GM23338 (cell line): ENCODE data around the gene ST3GAL2. TPM values are rescaled to one million over a fixed set of nuclear protein-coding genes. Genes with fewer than 3 reads are reported as not detected.

ENCODE experiments used
- ATAC-seq: fragments of 200-7000 bp; cut with Tn5 transposase; 3 replicates; pipeline ENCODE4 v1.9.1; 2020
- DNase-seq: peaks from one replicate; pipeline ENCODE4 v3.0.0-alpha.2; 2015; ENCODE audit warnings: low spot score
- H2AFZ ChIP-seq: fragments of 200-600 bp; sonication (generic); 2 replicates; pipeline ENCODE4 v1.8.0; 2016; ENCODE audit warnings: antibody characterized with exemption, mild to moderate bottlenecking, moderate library complexity
- H3F3A ChIP-seq: fragments of 200-600 bp; sonication (generic); replicated peaks from 2 replicates; pipeline ENCODE4 v1.8.0; 2017; ENCODE audit warnings: antibody characterized with exemption, mixed run types, low read depth
- H3K27ac ChIP-seq: fragments of 200-600 bp; sonication (generic); 2 replicates; pipeline ENCODE4 v1.6.1; 2016; ENCODE audit warnings: low read depth
- H3K27me3 ChIP-seq: fragments of 200-600 bp; sonication (generic); 2 replicates; pipeline ENCODE4 v1.8.0; 2016; ENCODE audit warnings: mild to moderate bottlenecking, mixed run types, moderate library complexity; ENCODE audit not compliant: insufficient read depth
- H3K36me3 ChIP-seq: fragments of 200-600 bp; sonication (generic); 2 replicates; pipeline ENCODE4 v1.8.0; 2016; ENCODE audit warnings: mild to moderate bottlenecking; ENCODE audit not compliant: insufficient read depth
- H3K4me1 ChIP-seq: fragments of 200-600 bp; sonication (generic); 2 replicates; pipeline ENCODE4 v1.8.0; 2016; ENCODE audit warnings: mild to moderate bottlenecking, moderate library complexity; ENCODE audit not compliant: insufficient read depth
- H3K4me2 ChIP-seq: fragments of 200-600 bp; sonication (generic); 2 replicates; pipeline ENCODE4 v1.7.1; 2017; ENCODE audit warnings: mixed run types
- H3K4me3 ChIP-seq: fragments of 200-600 bp; sonication (generic); 2 replicates; pipeline ENCODE4 v1.6.1; 2016; ENCODE audit warnings: mixed run types
- H3K79me2 ChIP-seq: fragments of 200-600 bp; sonication (generic); replicated peaks from 2 replicates; pipeline ENCODE4 v1.8.0; 2017; ENCODE audit warnings: mild to moderate bottlenecking; ENCODE audit not compliant: insufficient read depth
- H3K9me2 ChIP-seq: fragments of 200-600 bp; sonication (generic); 2 replicates; pipeline ENCODE4 v1.8.0; 2017; ENCODE audit not compliant: insufficient read depth
- H4K20me1 ChIP-seq: fragments of 200-600 bp; sonication (generic); replicated peaks from 2 replicates; pipeline ENCODE4 v1.8.0; 2017; ENCODE audit warnings: mild to moderate bottlenecking; ENCODE audit not compliant: insufficient read depth
- H3K27ac Mint-ChIP-seq: 2 replicates; pipeline ENCODE4 v1.8.0; 2020; ENCODE audit warnings: inconsistent platforms, mild to moderate bottlenecking, moderate library complexity, mixed read lengths
- H3K27me3 Mint-ChIP-seq: 3 replicates; pipeline ENCODE4 v1.8.0; 2022; ENCODE audit warnings: low read depth, mild to moderate bottlenecking, moderate library complexity, mixed read lengths, inconsistent platforms; ENCODE audit not compliant: insufficient read depth, poor library complexity
- H3K36me3 Mint-ChIP-seq: 3 replicates; pipeline ENCODE4 v1.8.0; 2021; ENCODE audit warnings: low read depth, mild to moderate bottlenecking, inconsistent platforms, moderate library complexity, mixed read lengths
- H3K4me1 Mint-ChIP-seq: 3 replicates; pipeline ENCODE4 v1.8.0; 2020; ENCODE audit warnings: mild to moderate bottlenecking, inconsistent platforms, mixed read lengths
- H3K4me3 Mint-ChIP-seq: 3 replicates; pipeline ENCODE4 v1.8.0; 2021; ENCODE audit warnings: moderate library complexity, mild to moderate bottlenecking, inconsistent platforms, mixed read lengths
- H3K9me3 Mint-ChIP-seq: 3 replicates; pipeline ENCODE4 v1.8.0; 2020; ENCODE audit warnings: moderate library complexity, mild to moderate bottlenecking, inconsistent platforms, mixed read lengths
- CREB1 ChIP-seq: fragments of 250-450 bp; sonication (Bioruptor Pico); IDR thresholded peaks from 2 replicates; pipeline ENCODE4 v1.5.0; 2020; ENCODE audit warnings: low read depth, mild to moderate bottlenecking, moderate library complexity
- ETS1 ChIP-seq: IDR thresholded peaks from 2 replicates; pipeline ENCODE4 v1.6.1; 2016; ENCODE audit warnings: antibody characterized with exemption
- EZH2 ChIP-seq: fragments of 200-600 bp; sonication (generic); IDR thresholded peaks from one replicate; pipeline ENCODE4 v1.8.0; 2017; ENCODE audit warnings: antibody characterized with exemption, mild to moderate bottlenecking, low read depth; ENCODE audit not compliant: unreplicated experiment
- JUNB ChIP-seq: IDR thresholded peaks from one replicate; pipeline ENCODE4 v1.6.1; 2016; ENCODE audit warnings: antibody characterized with exemption; ENCODE audit not compliant: unreplicated experiment
- NANOG ChIP-seq: IDR thresholded peaks from 2 replicates; pipeline ENCODE4 v1.6.1; 2016; ENCODE audit warnings: antibody characterized with exemption, borderline replicate concordance
- POLR2AphosphoS5 ChIP-seq: IDR thresholded peaks from 2 replicates; pipeline ENCODE4 v1.6.1; 2016; ENCODE audit warnings: antibody characterized with exemption, low read depth
- REST ChIP-seq: IDR thresholded peaks from one replicate; pipeline ENCODE4 v1.6.1; 2018; ENCODE audit warnings: antibody characterized with exemption; ENCODE audit not compliant: unreplicated experiment
- ZNF114 ChIP-seq: fragments of 250-450 bp; sonication (Bioruptor Pico); IDR thresholded peaks from 2 replicates; pipeline ENCODE4 v1.5.0; 2020; ENCODE audit warnings: mild to moderate bottlenecking, moderate library complexity
- ZNF331 ChIP-seq: fragments of 250-450 bp; sonication (Bioruptor Pico); IDR thresholded peaks from 2 replicates; pipeline ENCODE4 v1.5.0; 2020; ENCODE audit warnings: low read depth, mild to moderate bottlenecking, moderate library complexity
- ZNF462 ChIP-seq: fragments of 250-450 bp; sonication (Bioruptor Pico); IDR thresholded peaks from 2 replicates; pipeline ENCODE4 v1.5.0; 2020; ENCODE audit warnings: mild to moderate bottlenecking, moderate library complexity
- polyA plus RNA-seq: library from polyadenylated mRNA; unstranded; fragments of >200 nt; fragmentation: Nextera tagmentation; extraction: Ambion mirVana; gene quantifications from 2 replicates; pipeline ENCODE4 v1.2.1, GENCODE V29; 2016
- total RNA-seq: library from RNA; depleted of rRNA; stranded (reverse); fragments of >200 nt; shearing (Covaris generic); gene quantifications from 2 replicates; pipeline ENCODE4 v1.2.3, GENCODE V29; 2014

ST3GAL2 gene
- total and polyA plus RNA-seq, 2 experiments from 2014 or later = 12.3 to 39.8 TPM

GRCh38 chr16:70412385-70412784 lies 26.5 kb downstream of the ST3GAL2 start:
- Histone ChIP-seq H3K4me1 (peaks cover 24% of the 10 kb centered on the region), H3F3A (0 out of 2 replicates have a peak, but pooled peaks cover 12% of the 10 kb centered on the region), H3K36me3 (no peaks in the 10 kb centered on the region; the same call in 1 of the 2 replicates), H3K4me2 (no peak overlapping the region), H3K27ac (0 out of 2 replicates have a peak overlapping the region, but pooled peaks have one; percentile 10), H2AFZ (no peak overlapping the region), H3K79me2 (peaks cover 40% of the 10 kb centered on the region), H3K4me3 (no peak overlapping the region), H3K27me3 (no peaks in the 10 kb centered on the region), H4K20me1 (peaks cover 21% of the 10 kb centered on the region), H3K9me2 (no peaks in the 10 kb centered on the region)
- H3K9me3 Mint-ChIP-seq = no peaks in the 10 kb centered on the region
- TF ChIP-seq ZNF114 = no peak
- H3K4me1 Mint-ChIP-seq = peaks cover 31% of the 10 kb centered on the region
- peaks cover 3% of the 10 kb centered on the region for H3K27me3 Mint-ChIP-seq
- H3K36me3 Mint-ChIP-seq = peaks cover 9% of the 10 kb centered on the region; the same call in 2 of the 3 replicates
- ATAC-seq (no peak), DNase-seq (no peak)
- no peak overlapping the region for H3K4me3 Mint-ChIP-seq
- no peak overlapping the region for H3K27ac Mint-ChIP-seq

- H3K36me3 ChIP-seq = no peaks in the 10 kb centered on the region; the same call in 1 of the 2 replicates
- Mint-ChIP-seq H3K36me3 (peaks cover 17% of the 10 kb centered on the region), H3K9me3 (no peaks in the 10 kb centered on the region), H3K27me3 (peaks cover 2% of the 10 kb centered on the region), H3K4me1 (peaks cover 17% of the 10 kb centered on the region), H3K27ac (0 out of 2 replicates have a peak overlapping the region, but pooled peaks have one; percentile 31), H3K4me3 (no peak overlapping the region)
- H3K4me1 ChIP-seq = peaks cover 19% of the 10 kb centered on the region
- H3K4me2 ChIP-seq = no peak overlapping the region
- peaks cover 40% of the 10 kb centered on the region for H3K79me2 ChIP-seq
- no peaks in the 10 kb centered on the region for H3K27me3 ChIP-seq
- 0 out of 2 replicates have a peak, but pooled peaks cover 12% of the 10 kb centered on the region for H3F3A ChIP-seq
- peak overlapping the region; percentile 56; the same call in 1 of the 2 replicates for H3K27ac ChIP-seq
- no peak overlapping the region for H3K4me3 ChIP-seq
- ATAC-seq (no peak), DNase-seq (no peak)
- H4K20me1 ChIP-seq = peaks cover 25% of the 10 kb centered on the region
- no peak overlapping the region for H2AFZ ChIP-seq
- no peaks in the 10 kb centered on the region for H3K9me2 ChIP-seq
- no peak for TF ChIP-seq NANOG
- no peak for TF ChIP-seq CREB1
- no peak for TF ChIP-seq EZH2
- no peak for TF ChIP-seq REST
- TF ChIP-seq ZNF114 = no peak
- no peak for TF ChIP-seq JUNB
- TF ChIP-seq ZNF462 (CRISPR knock-in tag) = no peak
- TF ChIP-seq ZNF331 (CRISPR knock-in tag) = no peak
- TF ChIP-seq ETS1 = no peak
- TF ChIP-seq POLR2AphosphoS5 = no peak
Observed at GRCh38 chr16:70410734-70411133, 28.2 kb downstream of the ST3GAL2 start.
